ENCODE results near the gene APOBEC4.

GRCh38 chr1:183632114-183632513, 21.0 kb downstream of the APOBEC4 start:
- no peak for TF ChIP-seq CTCF (IDR thresholded peaks at IDR 0.05)
- TF ChIP-seq ZFX (IDR thresholded peaks at IDR 0.05; ENCODE audit: borderline replicate concordance): no peak
